Hematopoietic multipotent progenitor cell treated with erythropoietin and hydrocortisone succinate and interleukin-3 and kit ligand, for 6 days (in vitro differentiated cells): ENCODE measurements around the gene TBC1D2B.

Experiments
- DNase-seq: peaks from one replicate; pipeline ENCODE4 v3.0.0-alpha.2; 2015

The TBC1D2B gene

DNA sequence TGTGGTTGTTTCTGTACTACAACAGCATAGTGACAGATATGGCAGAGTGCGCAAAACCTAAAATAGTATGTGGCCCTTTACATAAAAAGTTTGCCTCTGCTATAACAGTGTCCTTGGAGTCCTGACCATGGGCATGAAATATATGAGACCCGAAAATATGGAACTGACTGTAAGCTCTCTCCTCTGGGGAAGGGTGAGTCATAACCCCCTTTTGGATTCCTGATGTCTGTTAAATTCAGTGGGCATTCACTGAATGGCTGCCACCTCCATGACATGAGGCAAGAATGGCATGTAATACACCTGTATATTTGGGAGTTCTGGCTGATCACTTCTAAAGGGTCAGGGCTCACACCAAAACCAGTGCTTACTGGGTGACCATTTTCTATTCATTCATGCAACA is 6.1 kb downstream of the TBC1D2B start:
- no peak for DNase-seq

GRCh38 chr15:78070049-78070700 is 7.3 kb downstream of the TBC1D2B start:
- peak; percentile 50 for DNase-seq

GRCh38 chr15:78069462-78070029 is 8.0 kb downstream of the TBC1D2B start:
- DNase-seq: no peak

- no peak for DNase-seq
Measured at GRCh38 chr15:78069052-78069414, 8.5 kb downstream of the TBC1D2B start.

- DNase-seq: peak; percentile 46
Measured at GRCh38 chr15:78067328-78068228, 9.9 kb downstream of the TBC1D2B start.

- DNase-seq: no peak
Measured at GRCh38 chr15:78065973-78066946, 11.3 kb downstream of the TBC1D2B start.

DNA sequence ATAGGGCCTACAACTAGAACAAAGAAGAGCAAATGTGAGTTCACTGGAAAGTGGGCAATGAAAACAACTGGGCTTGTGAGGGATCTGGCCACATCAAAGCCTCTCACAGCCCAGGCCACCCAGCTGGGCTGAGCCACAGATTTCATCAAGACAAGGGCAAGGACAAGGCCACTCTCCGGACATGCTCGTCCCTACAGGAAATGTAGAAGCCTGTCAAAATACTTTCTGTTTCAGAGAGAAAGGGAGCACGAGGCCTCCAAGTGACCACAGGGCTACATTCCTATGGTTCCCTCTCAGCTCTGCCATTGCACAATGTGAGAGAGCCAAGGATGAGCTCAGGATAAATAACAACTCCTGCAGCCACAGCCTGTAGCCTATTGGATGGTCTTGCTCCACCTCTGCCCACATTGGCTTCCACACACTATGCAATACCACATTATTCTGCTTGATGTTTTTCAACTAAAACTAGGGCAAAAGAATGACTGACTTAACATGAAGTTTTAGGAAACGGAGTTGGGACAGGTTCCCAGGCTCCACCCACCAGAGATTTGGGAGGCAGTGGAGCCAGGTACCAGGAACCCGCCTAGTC is 12.1 kb downstream of the TBC1D2B start:
- DNase-seq: no peak

DNA sequence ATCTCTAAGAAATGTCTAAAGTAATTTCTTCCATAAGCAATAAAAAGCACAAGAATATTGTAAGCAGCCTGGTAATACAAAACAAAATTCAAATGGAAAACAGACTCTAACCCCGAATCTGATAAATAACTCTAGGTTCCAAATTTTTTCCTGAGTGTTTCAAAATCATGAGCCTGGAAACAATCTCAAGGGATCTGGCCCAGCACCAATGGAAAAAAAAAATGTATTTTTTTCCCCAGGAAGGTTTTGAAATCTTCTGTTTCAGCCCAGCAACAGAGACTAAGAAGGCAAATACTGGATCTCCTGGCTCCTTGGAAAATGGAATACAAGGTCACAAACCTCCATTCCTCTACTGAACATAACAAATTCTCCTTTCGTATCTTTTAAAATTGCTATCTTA is 13.0 kb downstream of the TBC1D2B start:
- DNase-seq: no peak

- no peak for DNase-seq
Measured at GRCh38 chr15:78063970-78064385, 13.5 kb downstream of the TBC1D2B start.

DNA sequence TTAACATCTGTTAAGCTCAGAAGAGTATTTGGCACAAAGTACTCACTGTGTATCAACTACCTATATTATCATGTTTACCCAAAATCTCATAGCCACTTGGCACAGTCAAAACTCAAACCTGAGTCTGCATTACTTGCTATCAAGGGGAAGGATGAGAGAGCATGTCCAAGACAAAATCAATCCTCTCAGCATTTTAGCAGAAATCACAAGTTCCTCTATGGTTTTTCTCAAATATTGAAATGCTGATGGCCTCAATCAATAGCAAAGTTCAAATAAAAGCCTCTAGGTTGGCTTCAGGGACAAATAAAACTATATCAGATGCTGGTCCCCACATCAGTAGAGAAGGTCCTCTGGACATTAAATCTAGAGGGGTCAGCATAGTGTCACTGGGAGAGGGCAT is 14.3 kb downstream of the TBC1D2B start:
- no peak for DNase-seq

- peak; percentile 75 for DNase-seq
Measured at GRCh38 chr15:78061963-78062427, 15.5 kb downstream of the TBC1D2B start.

DNA sequence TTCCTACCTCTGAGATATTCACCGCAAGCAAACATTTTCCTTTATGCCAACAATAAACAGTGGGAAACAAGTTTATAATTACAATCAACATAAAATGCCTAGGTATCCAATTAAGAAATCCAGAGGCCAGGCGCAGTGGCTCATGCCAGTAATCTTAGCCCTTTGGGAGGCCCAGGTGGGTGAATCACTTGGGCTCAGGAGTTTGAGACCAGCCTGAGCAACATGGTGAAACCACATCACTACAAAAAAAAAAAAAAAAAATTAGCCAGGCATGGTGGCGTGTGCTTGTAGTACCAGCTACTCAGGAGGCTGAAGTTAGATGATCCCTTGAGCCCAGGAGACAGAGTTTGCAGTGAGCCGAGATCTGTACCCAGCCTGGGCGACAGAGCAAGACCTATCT is 17.3 kb downstream of the TBC1D2B start:
- DNase-seq: no peak

- DNase-seq: no peak
Measured at GRCh38 chr15:78059110-78059839, 18.2 kb downstream of the TBC1D2B start.

- DNase-seq: no peak
Measured at GRCh38 chr15:78058401-78058935, 19.0 kb downstream of the TBC1D2B start.

- no peak for DNase-seq
Measured at GRCh38 chr15:78057803-78058202, 19.7 kb downstream of the TBC1D2B start.

DNA sequence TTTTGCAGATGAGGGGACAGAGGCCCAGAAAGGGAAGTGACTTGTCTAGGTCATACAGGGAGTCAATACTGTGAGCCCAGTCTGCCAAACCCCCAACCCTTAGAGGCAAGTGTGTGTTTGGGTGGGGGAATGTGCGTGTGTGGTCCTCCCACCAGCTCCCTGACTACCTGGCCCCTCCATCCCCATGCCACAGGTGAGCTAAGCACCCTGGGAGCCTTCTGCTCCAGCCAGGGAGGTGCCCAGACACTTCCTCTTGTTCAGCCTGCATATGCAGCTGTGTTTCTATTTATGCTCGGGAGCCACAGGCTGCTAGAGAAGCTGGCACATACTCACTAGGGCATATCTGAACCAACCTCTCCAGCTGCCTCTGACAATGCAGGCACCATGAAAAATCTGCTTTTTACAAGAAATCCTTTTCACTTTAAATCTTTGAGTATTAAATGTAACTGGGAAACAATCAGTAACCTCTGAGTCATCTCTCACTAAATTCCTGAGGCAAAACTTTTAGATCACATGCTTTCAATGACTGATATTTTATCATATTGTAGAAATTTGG is 20.7 kb downstream of the TBC1D2B start:
- DNase-seq: peak; percentile 49

- no peak for DNase-seq
Measured at GRCh38 chr15:78055919-78056713, 21.4 kb downstream of the TBC1D2B start.

DNA sequence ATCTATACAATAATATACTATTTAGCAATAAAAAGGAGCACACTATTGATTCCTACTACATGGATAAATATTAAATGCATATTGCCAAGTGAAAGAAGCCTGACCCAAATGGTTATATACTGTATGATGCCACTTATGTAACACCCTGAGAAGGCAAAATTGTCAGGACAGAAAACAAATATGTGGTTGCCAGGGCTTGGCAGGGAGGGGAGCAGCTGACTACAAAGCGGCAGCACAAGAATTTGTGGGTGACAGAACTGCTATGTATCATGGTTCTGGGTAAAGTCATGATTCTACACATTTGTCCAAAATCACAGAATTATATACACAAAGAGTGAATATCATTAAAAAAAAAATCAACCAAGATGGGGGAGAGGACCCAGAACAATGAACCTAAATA is 22.5 kb downstream of the TBC1D2B start:
- no peak for DNase-seq

GRCh38 chr15:78054518-78054917 is 23.0 kb downstream of the TBC1D2B start:
- no peak for DNase-seq

DNA sequence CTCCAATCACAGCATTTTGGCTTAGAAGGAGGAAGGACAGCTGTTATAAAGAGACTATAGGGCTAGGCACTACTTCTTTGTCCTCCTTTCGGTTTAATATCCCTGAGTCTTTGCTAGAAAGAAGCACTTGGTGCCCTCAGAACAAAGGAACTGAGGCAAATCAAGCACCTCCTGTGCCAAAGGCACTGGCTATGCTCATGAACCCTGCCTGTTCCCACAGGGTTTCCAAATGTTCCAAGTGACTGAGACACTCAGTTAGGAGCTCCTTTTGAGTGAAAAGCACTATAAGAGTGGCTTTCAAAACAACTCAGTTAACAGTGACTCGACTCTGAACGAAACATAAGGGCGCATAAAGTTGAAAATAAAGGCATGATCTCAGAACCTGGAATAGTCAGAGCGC is 25.0 kb downstream of the TBC1D2B start:
- DNase-seq: no peak
